Panc1 (cell line): Measurements from ENCODE around the gene MRRF.

Experiments used
- CTCF ChIP-seq: fragments of 450-650 bp; IDR thresholded peaks from 2 replicates; pipeline ENCODE4 v1.5.1; 2017; ENCODE audit warnings: mild to moderate bottlenecking
- POLR2AphosphoS5 ChIP-seq: IDR thresholded peaks from 2 replicates; pipeline ENCODE4 v1.6.1; 2012; ENCODE audit warnings: mild to moderate bottlenecking, low read depth, low read length, moderate library complexity
- REST ChIP-seq, 2 experiments: IDR thresholded peaks; 2 replicates each; pipeline ENCODE4 v1.6.1; 2011 to 2012; ENCODE audit warnings: low read depth in 2 of 2, control low read depth in 1 of 2, low read length in 1 of 2, mild to moderate bottlenecking in 1 of 2, moderate library complexity in 1 of 2; ENCODE audit not compliant: insufficient read depth in 1 of 2
- SIN3A ChIP-seq: IDR thresholded peaks from 2 replicates; pipeline ENCODE4 v1.6.1; 2012; ENCODE audit warnings: low read depth, mild to moderate bottlenecking, low read length, moderate library complexity, borderline replicate concordance; ENCODE audit not compliant: insufficient read depth

- TF ChIP-seq CTCF, result no peak
- TF ChIP-seq POLR2AphosphoS5, result no peak
- no peak for TF ChIP-seq REST (IDR thresholded peaks at IDR 0.05; ENCODE audit: insufficient read depth in 1 of 2, low read depth in 2 of 2, low read length in 1 of 2)
- no peak for TF ChIP-seq SIN3A
These were observed 11.9 kb upstream of the MRRF start for GRCh38 chr9:122252796-122253195.
